ENCODE results near the gene SMARCB1. TPM values are rescaled to one million over a fixed set of nuclear protein-coding genes. Genes with fewer than 3 reads are reported as not detected.

The SMARCB1 gene
- 85.3 and 104 TPM in 2 replicates for total RNA-seq

GRCh38 chr22:23786752-23787599, at the start of gene SMARCB1:
Gene SMARCB1 (plus strand): TSS chr22:23786966. CDS start chr22:23787170, 204 bp downstream.

DNA sequence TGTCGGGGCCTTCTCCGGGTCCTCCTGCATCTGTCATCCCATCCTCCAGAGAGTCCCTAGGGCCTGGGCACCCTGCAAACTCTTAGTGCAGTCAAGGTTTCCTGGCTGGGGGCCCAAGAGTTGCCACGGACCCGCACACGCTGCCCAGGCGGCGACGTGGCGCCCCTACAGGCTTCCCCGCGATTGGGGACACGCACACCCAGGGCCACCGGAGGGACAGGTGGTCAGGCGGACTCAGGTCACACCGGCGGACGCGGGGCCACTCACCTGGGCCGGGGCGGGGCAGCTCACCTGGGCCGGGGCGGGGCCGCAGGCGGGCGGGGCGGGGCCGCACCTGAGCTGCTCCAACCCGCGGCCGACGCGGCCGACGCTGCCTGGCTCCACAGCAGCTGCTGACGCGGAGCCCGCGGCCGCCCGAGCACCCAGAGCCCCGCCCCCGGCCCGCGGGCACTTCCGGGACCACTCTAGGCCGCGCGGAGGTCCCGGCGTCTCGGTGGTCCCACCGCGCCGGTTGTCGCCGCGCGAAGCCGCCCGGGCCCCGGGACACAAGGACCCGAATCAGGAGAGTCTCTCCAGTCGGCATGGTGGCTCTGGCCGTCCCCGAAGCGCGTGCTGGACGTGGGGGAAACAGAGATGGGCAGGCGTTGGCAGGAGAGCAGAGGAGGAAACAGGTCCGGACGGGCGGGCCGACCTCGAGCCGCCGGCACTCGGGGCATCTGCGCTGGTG, 35.9 kb upstream of the SMARCB1 start, which contains the start of gene ZNF70:
Gene ZNF70 (minus strand): TSS at position 399 of the 727 bp plus-strand sequence. CDS start 5,972 bp downstream, outside the sequence.

GRCh38 chr22:23754220-23754919, 32.4 kb upstream of the SMARCB1 start, which contains the start of gene VPREB3:
Gene VPREB3 (minus strand): TSS chr22:23754425. CDS start chr22:23754363, 62 bp downstream.

DNA sequence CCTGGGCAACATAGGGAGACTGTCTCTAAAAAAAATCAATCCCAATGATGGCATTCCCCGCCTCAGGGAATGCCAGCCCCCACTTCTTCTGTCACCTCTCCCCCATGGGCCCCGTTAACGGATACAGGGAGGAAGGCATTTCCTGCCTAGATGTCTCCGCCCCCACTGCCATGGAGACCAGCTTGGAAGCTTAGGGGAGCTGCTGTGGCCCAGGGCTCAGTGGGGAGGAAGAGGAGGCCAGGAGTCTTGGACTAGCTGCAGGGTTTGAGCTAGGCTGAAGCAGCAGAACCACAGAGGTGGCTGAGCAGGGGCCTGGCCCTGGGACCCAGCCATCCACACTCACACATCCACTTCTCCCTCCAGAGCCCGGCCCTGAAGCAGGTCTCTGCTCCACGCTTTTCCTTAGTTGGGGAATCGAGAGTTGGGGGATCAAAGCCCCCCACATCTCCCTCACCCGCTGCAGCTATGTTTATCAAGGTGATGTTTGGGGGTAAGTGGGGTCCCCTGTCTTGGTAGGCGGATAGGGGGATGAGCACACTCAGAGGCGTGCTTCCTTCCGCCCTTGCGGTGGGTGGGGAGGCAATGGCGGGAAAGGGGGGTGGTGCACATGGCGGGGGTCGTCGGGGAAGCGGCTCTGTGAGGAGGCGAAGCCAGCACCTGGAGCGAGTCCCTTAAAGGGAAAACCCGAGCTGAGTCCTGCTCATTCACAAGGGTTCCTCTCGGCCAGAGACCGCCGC, 23.8 kb upstream of the SMARCB1 start, which contains the start of gene C22orf15:
Gene C22orf15 (plus strand): TSS at position 149 of the 737 bp plus-strand sequence. CDS start 317 bp downstream, at position 466.

DNA sequence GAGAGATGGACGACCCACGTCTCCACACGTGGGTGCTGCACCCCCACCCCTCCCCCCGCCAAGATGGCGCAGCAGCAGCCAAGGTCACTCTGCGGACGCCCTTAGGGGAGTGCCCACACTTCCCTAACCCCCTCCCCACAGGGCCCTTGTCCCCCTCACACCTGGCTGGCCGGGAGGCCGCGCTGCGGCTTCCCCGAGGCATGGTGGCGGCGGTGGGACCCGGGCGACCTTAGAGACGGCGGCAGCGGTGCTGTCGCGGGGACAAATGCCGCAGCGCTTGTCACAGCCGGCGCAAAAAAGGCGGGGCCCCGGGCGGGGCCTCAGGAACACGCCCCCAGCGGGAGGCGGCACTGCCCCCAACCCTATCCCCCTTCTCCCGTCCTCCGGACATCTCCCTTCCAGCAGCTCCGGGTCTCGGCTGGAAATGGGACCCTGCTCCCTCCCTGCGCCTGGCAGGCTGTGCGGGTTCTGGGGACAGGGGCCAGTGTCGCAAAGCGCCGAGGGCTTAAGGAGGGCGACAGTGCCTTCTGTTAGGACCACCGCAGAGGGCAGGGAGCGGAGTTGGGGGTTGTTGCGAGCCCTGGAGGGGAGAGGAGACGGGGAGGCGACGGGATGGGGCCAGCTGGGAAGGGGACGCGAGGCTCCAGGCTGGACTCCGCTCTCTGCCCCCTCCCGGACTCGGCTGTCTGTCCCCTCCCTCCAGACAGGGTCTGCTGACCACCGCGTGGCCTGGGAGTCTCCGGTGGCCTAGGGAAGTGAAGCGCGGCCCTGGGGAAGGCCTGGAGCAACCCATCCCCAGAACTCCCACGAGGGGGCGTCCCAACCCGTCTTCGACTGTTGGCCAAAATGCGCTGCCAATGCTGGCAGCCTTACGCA, 18.9 kb upstream of the SMARCB1 start, which contains the start of gene CHCHD10:
Gene CHCHD10 (minus strand): TSS at position 300 of the 876 bp plus-strand sequence. CDS start 98 bp downstream, at position 202.

GRCh38 chr22:23772649-23773473, 13.9 kb upstream of the SMARCB1 start, which contains the start of gene MMP11:
Gene MMP11 (plus strand): TSS chr22:23772849. CDS start chr22:23772871, 22 bp downstream.

GRCh38 chr22:23838681-23839468, 52.1 kb downstream of the SMARCB1 start, which contains the start of gene DERL3:
Gene DERL3 (minus strand): TSS chr22:23839006. CDS start chr22:23838987, 19 bp downstream.

GRCh38 chr22:23857606-23858483, 71.1 kb downstream of the SMARCB1 start, which contains the start of gene SLC2A11:
Gene SLC2A11 (plus strand): TSS chr22:23857875. CDS start chr22:23858000, 125 bp downstream.

Other genes with a start within 250 kb of the SMARCB1 start
- not detected in 2 replicates for gene IGLL1, start 206.7 kb upstream of the SMARCB1 start, total RNA-seq
- gene DRICH1, start 154.6 kb upstream of the SMARCB1 start, total RNA-seq = not detected in 2 replicates
- gene RGL4, start 96.0 kb upstream of the SMARCB1 start, total RNA-seq = not detected in 2 replicates
- 3.4 and 4.5 TPM in 2 replicates for gene ZNF70, start 35.9 kb upstream of the SMARCB1 start, total RNA-seq
- not detected in 2 replicates for gene VPREB3, start 32.5 kb upstream of the SMARCB1 start, total RNA-seq
- 0.08 and 0.52 TPM in 2 replicates for gene C22orf15, start 24.0 kb upstream of the SMARCB1 start, total RNA-seq
- gene CHCHD10, start 19.0 kb upstream of the SMARCB1 start, total RNA-seq = 15.6 and 16.9 TPM in 2 replicates
- 10.9 and 14.0 TPM in 2 replicates for gene MMP11, start 14.1 kb upstream of the SMARCB1 start, total RNA-seq
- 6.9 TPM in 1 of 2 replicates, not detected in the other for gene DERL3, start 52.0 kb downstream of the SMARCB1 start, total RNA-seq
- gene SLC2A11, start 70.9 kb downstream of the SMARCB1 start, total RNA-seq = 6.1 and 10.7 TPM in 2 replicates
- 871 and 1,287 TPM in 2 replicates for gene MIF, start 107.4 kb downstream of the SMARCB1 start, total RNA-seq
- gene GSTT2B, start 174.2 kb downstream of the SMARCB1 start, total RNA-seq = 17.1 and 36.6 TPM in 2 replicates
- 0.26 and 2.6 TPM in 2 replicates for gene DDTL, start 179.9 kb downstream of the SMARCB1 start, total RNA-seq
- 135 and 140 TPM in 2 replicates for gene DDT, start 187.5 kb downstream of the SMARCB1 start, total RNA-seq
- gene GSTT2, start 193.2 kb downstream of the SMARCB1 start, total RNA-seq = 0.13 TPM in 1 of 2 replicates, not detected in the other
- not detected in 2 replicates for gene GSTT4, start 218.5 kb downstream of the SMARCB1 start, total RNA-seq
- 25.2 and 37.4 TPM in 2 replicates for gene CABIN1, start 224.3 kb downstream of the SMARCB1 start, total RNA-seq